Natural killer cell (primary cell): Measurements from ENCODE around the gene SOX6. TPM values are rescaled to one million over a fixed set of nuclear protein-coding genes. Genes with fewer than 3 reads are reported as not detected.

ENCODE experiments used
- ATAC-seq, 3 donors: fragments of 150-1000 bp in 2 of 3; fragments of 200-7000 bp in 1 of 3; cut with Tn5 transposase; 1 replicate in 1 of 3; 2 replicates in 2 of 3; pipeline ENCODE4 v1.10.0; 2021; ENCODE audit warnings: mild to moderate bottlenecking in 2 of 3, moderate library complexity in 2 of 3
- DNase-seq, 2 donors: peaks; one replicate each; pipeline versions ENCODE4 v3.0.0 to v3.0.0-alpha.2; 2013 to 2021; ENCODE audit warnings: mixed read lengths in 1 of 2
- H3K27ac ChIP-seq: one replicate; pipeline ENCODE4 v1.5.1; 2013; ENCODE audit warnings: mild to moderate bottlenecking, low read length
- H3K27me3 ChIP-seq: one replicate; pipeline ENCODE4 v1.6.1; 2013; ENCODE audit warnings: low read length; ENCODE audit not compliant: control insufficient read depth, insufficient read depth
- H3K36me3 ChIP-seq: one replicate; pipeline ENCODE4 v1.6.1; 2013; ENCODE audit warnings: low read length; ENCODE audit not compliant: control insufficient read depth, insufficient read depth
- H3K4me1 ChIP-seq: one replicate; pipeline ENCODE4 v1.6.1; 2013; ENCODE audit warnings: low read length; ENCODE audit not compliant: control insufficient read depth, insufficient read depth
- H3K4me3 ChIP-seq: one replicate; pipeline ENCODE4 v1.5.1; 2013; ENCODE audit warnings: low read length
- H3K9me3 ChIP-seq: one replicate; pipeline ENCODE4 v1.6.1; 2013; ENCODE audit warnings: low read length; ENCODE audit not compliant: control insufficient read depth, insufficient read depth
- H3K27ac Mint-ChIP-seq, 2 donors: one replicate each; pipeline ENCODE4 v1.8.0; 2022; ENCODE audit warnings: mild to moderate bottlenecking in 2 of 2, mixed read lengths in 2 of 2, moderate library complexity in 1 of 2
- H3K27me3 Mint-ChIP-seq, 2 donors: one replicate each; pipeline ENCODE4 v1.8.0; 2022; ENCODE audit warnings: low read depth in 2 of 2, mixed read lengths in 2 of 2
- H3K36me3 Mint-ChIP-seq: one replicate; pipeline ENCODE4 v1.8.0; 2022; ENCODE audit warnings: mixed read lengths
- H3K4me1 Mint-ChIP-seq, 2 donors: one replicate each; pipeline ENCODE4 v1.8.0; 2022; ENCODE audit warnings: mixed read lengths in 2 of 2
- H3K4me3 Mint-ChIP-seq: one replicate; pipeline ENCODE4 v1.8.0; 2022; ENCODE audit warnings: mild to moderate bottlenecking, moderate library complexity, mixed read lengths
- H3K9me3 Mint-ChIP-seq, 2 donors: one replicate each; pipeline ENCODE4 v1.8.0; 2022; ENCODE audit warnings: mixed read lengths in 2 of 2
- CTCF ChIP-seq: fragments of 200-600 bp; IDR thresholded peaks from one replicate; pipeline ENCODE4 v1.8.0; 2022; ENCODE audit warnings: antibody characterized with exemption
- WGBS: methylation state at CpG from one replicate; pipeline ENCODE4 v1.1.7; 2013; ENCODE audit warnings: missing lambda C conversion rate; ENCODE audit not compliant: insufficient coverage; 5-methylcytosine and 5-hydroxymethylcytosine counted together
- intact Hi-C: fragments of 100-400 bp; cut with micrococcal nuclease; formaldehyde crosslinking; loops from one replicate; pipeline ENCODE4 v1.14.2; 2022
- total RNA-seq, 4 donors: library from RNA; stranded (reverse); fragments of 120-200 nt in 1 of 4; gene quantifications; one replicate each; pipeline versions ENCODE4 v1.2.3 to v1.2.4, GENCODE V29; 2013 to 2022

The SOX6 gene
- total RNA-seq, 3 donors from 2014 or later (not counting 1 experiment from before 2014, with no cell fraction given) = 0.27 TPM; not detected in 2

GRCh38 chr11:16215352-16215751 lies 141.0 kb downstream of the SOX6 start:
- no peaks in the 10 kb centered on the region for H3K36me3 Mint-ChIP-seq
- ATAC-seq (no peak), DNase-seq (no peak)
- WGBS = 86% methylated on average over 1 of the region's 1 CpG
- H3K27ac Mint-ChIP-seq = no peak overlapping the region
- no peaks in the 10 kb centered on the region for H3K27me3 Mint-ChIP-seq
- Histone ChIP-seq H3K27ac (no peak overlapping the region), H3K4me3 (no peak overlapping the region), H3K36me3 (no peaks in the 10 kb centered on the region), H3K4me1 (no peaks in the 10 kb centered on the region), H3K9me3 (no peaks in the 10 kb centered on the region), H3K27me3 (no peaks in the 10 kb centered on the region)
- TF ChIP-seq CTCF = no peak
- intact Hi-C loops = no loop called here
- no peaks in the 10 kb centered on the region for H3K4me1 Mint-ChIP-seq
- H3K9me3 Mint-ChIP-seq = peaks cover 2 to 7% of the 10 kb centered on the region in 2 donors
- H3K4me3 Mint-ChIP-seq = no peak overlapping the region

- no peak for ATAC-seq
- TF ChIP-seq CTCF = no peak
- H3K27ac Mint-ChIP-seq = no peak overlapping the region
- H3K4me3 Mint-ChIP-seq = no peak overlapping the region
- peaks cover 5 to 7% of the 10 kb centered on the region in 2 donors for H3K9me3 Mint-ChIP-seq
- H3K4me3 ChIP-seq = no peak overlapping the region
- no peaks in the 10 kb centered on the region for H3K36me3 ChIP-seq
- H3K4me1 Mint-ChIP-seq = no peaks in the 10 kb centered on the region
- H3K9me3 ChIP-seq = no peaks in the 10 kb centered on the region
- H3K27me3 ChIP-seq = no peaks in the 10 kb centered on the region
- H3K36me3 Mint-ChIP-seq = no peaks in the 10 kb centered on the region
- intact Hi-C loops = no loop called here
- no peak overlapping the region for H3K27ac ChIP-seq
- no peak for DNase-seq
- no peaks in the 10 kb centered on the region for H3K27me3 Mint-ChIP-seq
- H3K4me1 ChIP-seq = no peaks in the 10 kb centered on the region
These were observed 144.9 kb downstream of the SOX6 start for GRCh38 chr11:16211407-16211806.

- Histone ChIP-seq H3K9me3 (no peaks in the 10 kb centered on the region), H3K27me3 (no peaks in the 10 kb centered on the region), H3K4me1 (no peaks in the 10 kb centered on the region), H3K36me3 (no peaks in the 10 kb centered on the region), H3K4me3 (no peak overlapping the region), H3K27ac (no peak overlapping the region)
- no peak for TF ChIP-seq CTCF
- H3K4me3 Mint-ChIP-seq = no peak overlapping the region
- H3K9me3 Mint-ChIP-seq = peaks cover 0 to 3% of the 10 kb centered on the region in 2 donors
- no peaks in the 10 kb centered on the region for H3K27me3 Mint-ChIP-seq
- no peak for ATAC-seq
- WGBS = no CpG with 5 or more reads among the region's 3 CpGs
- H3K4me1 Mint-ChIP-seq = no peaks in the 10 kb centered on the region
- no peaks in the 10 kb centered on the region for H3K36me3 Mint-ChIP-seq
- DNase-seq = no peak
- intact Hi-C loops = no loop called here
- H3K27ac Mint-ChIP-seq = no peak overlapping the region
These were observed 152.1 kb downstream of the SOX6 start for GRCh38 chr11:16204261-16204660.

GRCh38 chr11:16195651-16196050 lies 160.7 kb downstream of the SOX6 start:
- no peak overlapping the region for H3K27ac ChIP-seq
- H3K27ac Mint-ChIP-seq = no peak overlapping the region
- H3K4me3 Mint-ChIP-seq = no peak overlapping the region
- H3K27me3 ChIP-seq = no peaks in the 10 kb centered on the region
- no peaks in the 10 kb centered on the region for H3K36me3 Mint-ChIP-seq
- no peak for ATAC-seq
- 85% methylated on average over 3 of the region's 3 CpGs for WGBS
- no peak for DNase-seq
- no peaks in the 10 kb centered on the region for H3K4me1 ChIP-seq
- no peaks in the 10 kb centered on the region for H3K36me3 ChIP-seq
- H3K9me3 Mint-ChIP-seq = no peaks in the 10 kb centered on the region
- H3K4me1 Mint-ChIP-seq = no peaks in the 10 kb centered on the region
- intact Hi-C loops = no loop called here
- H3K27me3 Mint-ChIP-seq = no peaks in the 10 kb centered on the region
- no peaks in the 10 kb centered on the region for H3K9me3 ChIP-seq
- H3K4me3 ChIP-seq = no peak overlapping the region
- TF ChIP-seq CTCF = no peak
